H9 (cell line): ENCODE measurements around the gene RAB1B. TPM values are rescaled to one million over a fixed set of nuclear protein-coding genes. Genes with fewer than 3 reads are reported as not detected.

Experiments
- DNase-seq: peaks from one replicate; pipeline ENCODE4 v3.0.0-alpha.2; 2017
- H2AFZ ChIP-seq: one replicate; pipeline ENCODE4 v1.6.1; 2013; ENCODE audit warnings: mild to moderate bottlenecking, low read length, control low read depth, moderate library complexity
- H2AK5ac ChIP-seq: 2 replicates; pipeline ENCODE4 v1.6.1; 2013; ENCODE audit warnings: low read length, control low read depth, mixed read lengths; ENCODE audit not compliant: insufficient read length
- H2BK120ac ChIP-seq: one replicate; pipeline ENCODE4 v1.6.1; 2013; ENCODE audit warnings: low read depth, mild to moderate bottlenecking, low read length, control low read depth, inconsistent platforms; ENCODE audit not compliant: poor library complexity, severe bottlenecking
- H2BK12ac ChIP-seq: 2 replicates; pipeline ENCODE4 v1.6.1; 2013; ENCODE audit warnings: low read length, control low read depth, mixed read lengths, low read depth; ENCODE audit not compliant: insufficient read length
- H2BK15ac ChIP-seq: 2 replicates; pipeline ENCODE4 v1.6.1; 2013; ENCODE audit warnings: low read depth, low read length, control low read depth
- H2BK20ac ChIP-seq: one replicate; pipeline ENCODE4 v1.6.1; 2013; ENCODE audit warnings: low read depth, mild to moderate bottlenecking, low read length, control low read depth, inconsistent platforms; ENCODE audit not compliant: poor library complexity, severe bottlenecking
- H2BK5ac ChIP-seq: 2 replicates; pipeline ENCODE4 v1.6.1; 2013; ENCODE audit warnings: low read length, control low read depth, mixed read lengths; ENCODE audit not compliant: insufficient read length
- H3K14ac ChIP-seq: 2 replicates; pipeline ENCODE4 v1.6.1; 2013; ENCODE audit warnings: low read length, control low read depth; ENCODE audit not compliant: insufficient read depth
- H3K18ac ChIP-seq: 2 replicates; pipeline ENCODE4 v1.6.1; 2013; ENCODE audit warnings: low read depth, mild to moderate bottlenecking, mixed read lengths, low read length, control low read depth; ENCODE audit not compliant: insufficient read length
- H3K23ac ChIP-seq: 2 replicates; pipeline ENCODE4 v1.6.1; 2013; ENCODE audit warnings: low read length, control low read depth, mixed read lengths, low read depth; ENCODE audit not compliant: insufficient read length
- H3K23me2 ChIP-seq: 2 replicates; pipeline ENCODE4 v1.6.1; 2013; ENCODE audit warnings: low read depth, mild to moderate bottlenecking, mixed read lengths, low read length, control low read depth; ENCODE audit not compliant: insufficient read length, poor library complexity, severe bottlenecking
- H3K27ac ChIP-seq: 2 replicates; pipeline ENCODE4 v1.5.1; 2013; ENCODE audit warnings: low read length, control low read depth, mixed read lengths, low read depth; ENCODE audit not compliant: insufficient read length
- H3K27me3 ChIP-seq: 2 replicates; pipeline ENCODE4 v1.6.1; 2013; ENCODE audit warnings: low read length, control low read depth, inconsistent platforms; ENCODE audit not compliant: insufficient read depth
- H3K4ac ChIP-seq: 2 replicates; pipeline ENCODE4 v1.6.1; 2013; ENCODE audit warnings: low read depth, mild to moderate bottlenecking, control low read depth, inconsistent platforms, low read length, moderate library complexity
- H3K4me1 ChIP-seq: 2 replicates; pipeline ENCODE4 v1.6.1; 2013; ENCODE audit warnings: low read length, control low read depth, inconsistent platforms; ENCODE audit not compliant: insufficient read depth
- H3K4me2 ChIP-seq: 2 replicates; pipeline ENCODE4 v1.6.1; 2013; ENCODE audit warnings: low read length, control low read depth, mixed read lengths; ENCODE audit not compliant: insufficient read length, insufficient read depth
- H3K56ac ChIP-seq: 2 replicates; pipeline ENCODE4 v1.6.1; 2013; ENCODE audit warnings: low read depth, mild to moderate bottlenecking, mixed read lengths, low read length, control low read depth; ENCODE audit not compliant: insufficient read length
- H3K79me1 ChIP-seq: 2 replicates; pipeline ENCODE4 v1.6.1; 2013; ENCODE audit warnings: low read depth, mild to moderate bottlenecking, moderate library complexity, low read length, control low read depth, inconsistent platforms; ENCODE audit not compliant: insufficient read depth, poor library complexity, severe bottlenecking
- H3K79me2 ChIP-seq: 2 replicates; pipeline ENCODE4 v1.6.1; 2013; ENCODE audit warnings: low read length, control low read depth, inconsistent platforms; ENCODE audit not compliant: insufficient read depth
- H3K9ac ChIP-seq: 2 replicates; pipeline ENCODE4 v1.6.1; 2013; ENCODE audit warnings: low read length, control low read depth, mixed read lengths; ENCODE audit not compliant: insufficient read length; ENCODE audit errors: extremely low read depth
- H3K9me3 ChIP-seq: one replicate; pipeline ENCODE4 v1.6.1; 2013; ENCODE audit warnings: low read depth, low read length, inconsistent platforms; ENCODE audit not compliant: control insufficient read depth
- H3T11ph ChIP-seq: one replicate; pipeline ENCODE4 v1.6.1; 2013; ENCODE audit warnings: mild to moderate bottlenecking, low read length, control low read depth, inconsistent platforms
- H4K20me1 ChIP-seq: one replicate; pipeline ENCODE4 v1.6.1; 2013; ENCODE audit not compliant: control insufficient read depth, insufficient read length, insufficient read depth
- H4K5ac ChIP-seq: 2 replicates; pipeline ENCODE4 v1.6.1; 2013; ENCODE audit warnings: low read depth, mild to moderate bottlenecking, mixed read lengths, low read length, control low read depth; ENCODE audit not compliant: insufficient read length
- H4K8ac ChIP-seq: replicated peaks from 2 replicates; pipeline ENCODE4 v1.6.1; 2013; ENCODE audit warnings: low read length, control low read depth, mixed read lengths, low read depth; ENCODE audit not compliant: insufficient read length
- H4K91ac ChIP-seq: 2 replicates; pipeline ENCODE4 v1.6.1; 2013; ENCODE audit warnings: low read depth, mild to moderate bottlenecking, moderate library complexity, mixed read lengths, low read length, control low read depth; ENCODE audit not compliant: insufficient read length
- H3K27ac Mint-ChIP-seq, 3 experiments: 2 replicates in 2 of 3; 3 replicates in 1 of 3; pipeline ENCODE4 v1.8.0; 2020 to 2021; ENCODE audit warnings: mixed read lengths in 3 of 3, mild to moderate bottlenecking in 1 of 3, moderate library complexity in 1 of 3
- H3K27me3 Mint-ChIP-seq: 2 replicates; pipeline ENCODE4 v1.8.0; 2021; ENCODE audit warnings: low read depth, mild to moderate bottlenecking, moderate library complexity, mixed read lengths
- H3K36me3 Mint-ChIP-seq, 3 experiments: 2 replicates in 2 of 3; 3 replicates in 1 of 3; pipeline ENCODE4 v1.8.0; 2020 to 2021; ENCODE audit warnings: low read depth in 3 of 3, mixed read lengths in 3 of 3; ENCODE audit not compliant: insufficient read depth in 1 of 3
- H3K4me1 Mint-ChIP-seq, 2 experiments: 2 replicates each; pipeline ENCODE4 v1.8.0; 2020; ENCODE audit warnings: mixed read lengths in 2 of 2
- H3K4me3 Mint-ChIP-seq, 2 experiments: 2 replicates in 1 of 2; 3 replicates in 1 of 2; pipeline ENCODE4 v1.8.0; 2020 to 2021; ENCODE audit warnings: mild to moderate bottlenecking in 2 of 2, mixed read lengths in 2 of 2, moderate library complexity in 1 of 2
- H3K9me3 Mint-ChIP-seq, 2 experiments: 2 replicates in 1 of 2; 3 replicates in 1 of 2; pipeline ENCODE4 v1.8.0; 2020; ENCODE audit warnings: mild to moderate bottlenecking in 2 of 2, mixed read lengths in 2 of 2, moderate library complexity in 1 of 2
- CTCF ChIP-seq: fragments of 200-600 bp; sonication (generic); conservative IDR thresholded peaks from 3 replicates; pipeline ENCODE4 v1.8.0; 2021; ENCODE audit warnings: antibody characterized with exemption, mild to moderate bottlenecking
- WGBS: extraction: QIAGEN DNeasy Blood & Tissue Kit; methylation state at CpG from one replicate; pipeline ENCODE4 v1.1.7; 2013; ENCODE audit warnings: missing lambda C conversion rate, low lambda C conversion rate, mixed read lengths; ENCODE audit not compliant: insufficient read length; ENCODE audit errors: extremely low coverage; 5-methylcytosine and 5-hydroxymethylcytosine counted together
- total RNA-seq: library from RNA; stranded (reverse); gene quantifications from 2 replicates; pipeline ENCODE4 v1.2.1, GENCODE V29; 2021

RAB1B gene
- total RNA-seq, 1 experiment from 2014 or later = 118 TPM

DNA sequence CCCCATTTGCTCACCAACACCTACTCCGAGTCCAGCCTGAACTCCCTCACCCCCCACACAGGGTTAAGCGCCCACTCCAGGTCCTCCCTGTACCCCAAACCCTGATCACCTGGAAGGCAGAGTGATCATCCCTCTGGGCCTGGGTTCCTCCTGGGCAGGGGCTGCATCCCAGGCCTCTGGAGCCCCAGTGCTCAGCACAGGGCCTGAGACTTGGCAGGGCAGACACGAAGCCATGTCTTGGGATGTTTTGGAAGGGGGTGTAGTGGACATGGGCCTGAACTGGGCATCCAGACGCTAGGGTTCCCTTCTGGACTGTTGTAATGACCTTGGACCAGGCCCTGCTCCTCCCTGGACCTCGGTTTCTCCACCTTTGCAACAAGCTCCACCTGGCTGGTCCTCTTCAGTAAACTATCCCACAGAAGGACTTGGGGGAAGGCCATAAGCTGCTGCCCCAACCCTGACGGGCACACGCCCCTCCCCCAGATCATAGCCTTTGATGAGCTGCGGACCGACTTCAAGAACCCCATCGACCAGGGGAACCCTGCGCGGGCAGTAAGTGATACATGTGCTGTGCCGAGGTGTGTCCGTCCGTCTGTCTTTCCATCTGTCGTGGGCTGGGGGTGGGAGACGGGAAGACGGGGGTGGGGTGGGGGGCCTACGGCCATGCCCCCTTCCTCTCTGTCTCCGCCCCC is 13.5 kb downstream of the RAB1B start:
- Mint-ChIP-seq H3K27ac (peak overlapping the region in 1 of 3 experiments; percentile 78; a peak in 2 of 7 replicates), H3K4me1 (peaks cover 25 to 29% of the 10 kb centered on the region in 2 experiments), H3K9me3 (no peaks in the 10 kb centered on the region), H3K36me3 (peaks cover 0 to 10% (median 9%) of the 10 kb centered on the region in 3 experiments; a peak in 5 of 7 replicates), H3K27me3 (peaks cover 23% of the 10 kb centered on the region), H3K4me3 (peak overlapping the region in 1 of 2 experiments; percentile 23; a peak in 1 of 5 replicates)
- Histone ChIP-seq H3K4me1 (no peaks in the 10 kb centered on the region), H3K23ac (no peak overlapping the region), H4K20me1 (no peaks in the 10 kb centered on the region), H3K79me1 (no peaks in the 10 kb centered on the region), H3K4me2 (no peak overlapping the region), H4K91ac (no peak overlapping the region), H3K14ac (peak overlapping the region; percentile 18; the same call in 1 of the 2 replicates), H3K4ac (no peak overlapping the region), H3K79me2 (no peaks in the 10 kb centered on the region), H2AK5ac (no peak overlapping the region), H3K27me3 (no peaks in the 10 kb centered on the region), H4K5ac (no peak overlapping the region), H3K18ac (peak overlapping the region; percentile 10), H2BK15ac (no peak overlapping the region), H4K8ac (no peak overlapping the region), H2BK20ac (no peak overlapping the region), H3K56ac (no peak overlapping the region), H3K27ac (no peak overlapping the region), H2BK120ac (no peak overlapping the region), H3T11ph (no peak overlapping the region), H3K9me3 (no peaks in the 10 kb centered on the region), H3K9ac (no peak overlapping the region), H2BK12ac (no peak overlapping the region), H3K23me2 (no peaks in the 10 kb centered on the region), H2AFZ (no peak overlapping the region), H2BK5ac (no peak overlapping the region)
- no peak for TF ChIP-seq CTCF
- DNase-seq = no peak
- WGBS = no CpG with 5 or more reads among the region's 20 CpGs
